Body of pancreas (tissue), 4 donors: ENCODE measurements around the gene PPARA. TPM values are rescaled to one million over a fixed set of nuclear protein-coding genes. Genes with fewer than 3 reads are reported as not detected.

ENCODE experiments used
- ATAC-seq: fragments of 150-250 bp; one replicate; pipeline ENCODE4 v1.9.1; 2016
- DNase-seq, 4 donors: peaks; one replicate each; pipeline ENCODE4 v3.0.0-alpha.2; 2019
- H3K27ac ChIP-seq, 4 donors: fragments of 200-600 bp; sonication (generic); 1 replicate in 3 of 4; 2 replicates in 1 of 4; pipeline versions ENCODE4 v1.5.1 to v1.6.1; 2016 to 2019; ENCODE audit warnings: mild to moderate bottlenecking in 1 of 4, mixed read lengths in 1 of 4, moderate library complexity in 1 of 4
- H3K27me3 ChIP-seq, 2 donors: fragments of 200-600 bp; sonication (generic); one replicate each; pipeline ENCODE4 v1.6.0; 2016; ENCODE audit warnings: mild to moderate bottlenecking in 1 of 2
- H3K36me3 ChIP-seq, 2 donors: fragments of 200-600 bp; sonication (generic); replicated peaks in 1 of 2; 2 replicates each; pipeline ENCODE4 v1.5.1; 2016; ENCODE audit warnings: low read depth in 2 of 2; ENCODE audit not compliant: insufficient read depth in 1 of 2
- H3K4me1 ChIP-seq: fragments of 200-600 bp; sonication (generic); one replicate; pipeline ENCODE4 v1.6.0; 2016
- H3K4me3 ChIP-seq, 2 donors: fragments of 200-600 bp; sonication (generic); 1 replicate in 1 of 2; 2 replicates in 1 of 2; pipeline ENCODE4 v1.5.1; 2016 to 2019
- H3K9me3 ChIP-seq, 3 donors: fragments of 200-600 bp; sonication (generic); 1 replicate in 2 of 3; 2 replicates in 1 of 3; pipeline ENCODE4 v1.5.1; 2016
- POLR2A ChIP-seq, 3 donors: fragments of 450-650 bp; IDR thresholded peaks; one replicate each; pipeline ENCODE4 v1.6.1; 2016; ENCODE audit warnings: antibody characterized with exemption in 3 of 3, mild to moderate bottlenecking in 2 of 3
- WGBS, 2 donors: methylation state at CpG; one replicate each; pipeline ENCODE4 v1.1.5; 2017; 5-methylcytosine and 5-hydroxymethylcytosine counted together
- intact Hi-C: fragments of 100-400 bp; cut with DNase I; formaldehyde crosslinking; loops from one replicate; pipeline ENCODE4 v1.15.1; 2023
- total RNA-seq, 2 donors: library from RNA; depleted of rRNA; stranded (reverse); fragments of >200 nt; gene quantifications; one replicate each; pipeline ENCODE4 v1.1.0, GENCODE V29; 2016
- TF ChIP-seq, protein P1 (sequence below), 7 experiments: fragments of 450-650 bp in 4 of 7; fragments of 200-600 bp in 3 of 7; sonication (generic) in 3 of 7; IDR thresholded peaks; one replicate each; pipeline ENCODE4 v1.5.1; 2016 to 2019; ENCODE audit warnings: antibody characterized with exemption in 7 of 7

Gene PPARA
- total RNA-seq, 2 donors from 2014 or later = 15.8 to 19.8 TPM

- ATAC-seq = no peak
- H3K9me3 ChIP-seq = no peaks in the 10 kb centered on the region
Measured at GRCh38 chr22:46251816-46252380, 101.6 kb downstream of the PPARA start.

DNA sequence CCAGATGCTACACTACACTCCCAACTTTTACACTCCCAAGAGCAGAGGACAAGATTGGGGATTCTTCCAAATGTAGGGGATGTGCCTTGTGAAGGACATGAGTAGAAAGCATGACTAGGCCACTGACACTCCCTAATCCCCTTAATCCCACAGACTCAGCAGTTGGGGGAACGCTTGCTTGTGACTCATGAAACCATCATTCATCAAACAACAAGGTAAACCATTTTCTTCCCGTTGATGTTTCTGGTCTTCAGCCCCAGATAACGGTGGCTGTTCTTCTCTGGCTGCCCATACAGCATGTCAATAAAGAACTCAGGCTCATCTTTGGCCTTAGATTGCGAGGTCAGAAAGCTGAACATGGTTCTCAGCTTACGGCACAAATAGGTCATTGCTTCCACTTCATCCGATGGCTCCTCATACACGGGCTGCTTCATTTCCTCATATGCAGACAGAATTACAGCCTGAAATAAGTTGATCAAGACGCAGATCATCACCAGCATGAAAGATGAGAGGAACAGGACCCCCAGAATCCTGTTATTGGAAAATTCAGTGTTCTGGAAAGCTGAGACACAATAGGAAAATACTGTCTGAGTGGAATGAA, 106.1 kb downstream of the PPARA start:
- 62 to 89% methylated on average over 8 of the region's 8 CpGs for WGBS, 2 donors
- no peaks in the 10 kb centered on the region for H3K9me3 ChIP-seq
- H3K27ac ChIP-seq = no peak overlapping the region
- no peak for ATAC-seq
- DNase-seq = no peak
- H3K4me3 ChIP-seq = no peak overlapping the region
- intact Hi-C loops = no loop called here
- H3K36me3 ChIP-seq = no peaks in the 10 kb centered on the region
- TF ChIP-seq POLR2A (IDR thresholded peaks at IDR 0.05) = no peak
- TF ChIP-seq, protein P1, sequence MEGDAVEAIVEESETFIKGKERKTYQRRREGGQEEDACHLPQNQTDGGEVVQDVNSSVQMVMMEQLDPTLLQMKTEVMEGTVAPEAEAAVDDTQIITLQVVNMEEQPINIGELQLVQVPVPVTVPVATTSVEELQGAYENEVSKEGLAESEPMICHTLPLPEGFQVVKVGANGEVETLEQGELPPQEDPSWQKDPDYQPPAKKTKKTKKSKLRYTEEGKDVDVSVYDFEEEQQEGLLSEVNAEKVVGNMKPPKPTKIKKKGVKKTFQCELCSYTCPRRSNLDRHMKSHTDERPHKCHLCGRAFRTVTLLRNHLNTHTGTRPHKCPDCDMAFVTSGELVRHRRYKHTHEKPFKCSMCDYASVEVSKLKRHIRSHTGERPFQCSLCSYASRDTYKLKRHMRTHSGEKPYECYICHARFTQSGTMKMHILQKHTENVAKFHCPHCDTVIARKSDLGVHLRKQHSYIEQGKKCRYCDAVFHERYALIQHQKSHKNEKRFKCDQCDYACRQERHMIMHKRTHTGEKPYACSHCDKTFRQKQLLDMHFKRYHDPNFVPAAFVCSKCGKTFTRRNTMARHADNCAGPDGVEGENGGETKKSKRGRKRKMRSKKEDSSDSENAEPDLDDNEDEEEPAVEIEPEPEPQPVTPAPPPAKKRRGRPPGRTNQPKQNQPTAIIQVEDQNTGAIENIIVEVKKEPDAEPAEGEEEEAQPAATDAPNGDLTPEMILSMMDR (IDR thresholded peaks at IDR 0.05) = no peak
- H3K4me1 ChIP-seq = peaks cover 1% of the 10 kb centered on the region
- H3K27me3 ChIP-seq = no peaks in the 10 kb centered on the region

More at GRCh38 chr22:46251816-46252380, 101.6 kb downstream of the PPARA start:
- WGBS, 2 donors = 92 to 94% methylated on average over 9 of the region's 9 CpGs
- H3K27ac ChIP-seq = no peak overlapping the region
- no peak for TF ChIP-seq POLR2A (IDR thresholded peaks at IDR 0.05)
- TF ChIP-seq, protein P1 (IDR thresholded peaks at IDR 0.05) = no peak
- no peaks in the 10 kb centered on the region for H3K27me3 ChIP-seq
- no peak overlapping the region for H3K4me3 ChIP-seq
- no peak for DNase-seq
- H3K4me1 ChIP-seq = peaks cover 15% of the 10 kb centered on the region
- intact Hi-C loops = no loop called here
- H3K36me3 ChIP-seq = no peaks in the 10 kb centered on the region

DNA sequence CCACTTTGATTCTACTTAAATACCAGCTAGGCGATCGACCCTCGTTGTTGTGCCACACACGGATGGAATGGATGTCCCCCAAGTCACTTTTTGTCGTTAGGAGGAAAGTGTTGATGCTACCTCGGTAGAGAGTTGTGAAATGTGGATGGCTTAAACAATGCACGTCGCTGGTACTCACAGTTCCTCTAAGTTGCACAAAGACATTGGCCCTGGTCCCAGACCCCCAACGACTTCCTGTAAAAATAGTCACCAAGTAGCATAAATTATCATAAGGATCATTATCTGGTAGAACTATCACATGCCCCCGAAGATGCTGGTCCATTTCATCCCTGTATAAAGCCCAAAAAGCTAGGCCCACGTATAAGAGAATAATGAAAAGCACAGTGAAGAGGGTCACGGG, 109.0 kb downstream of the PPARA start:
- peak in 1 of 4 donors; percentile 29 for DNase-seq
- TF ChIP-seq POLR2A (IDR thresholded peaks at IDR 0.05) = no peak
- TF ChIP-seq, protein P1 (IDR thresholded peaks at IDR 0.05) = no peak
- no peaks in the 10 kb centered on the region for H3K27me3 ChIP-seq
- H3K4me3 ChIP-seq = no peak overlapping the region
- no peak for ATAC-seq
- peaks cover 5% of the 10 kb centered on the region for H3K4me1 ChIP-seq
- H3K27ac ChIP-seq = no peak overlapping the region
- no peaks in the 10 kb centered on the region for H3K9me3 ChIP-seq
- WGBS, 2 donors = 77% methylated on average over 12 of the region's 12 CpGs
- intact Hi-C loops = no loop called here
- H3K36me3 ChIP-seq = no peaks in the 10 kb centered on the region

GRCh38 chr22:46260038-46260437, 109.7 kb downstream of the PPARA start:
- no peak for ATAC-seq
- Histone ChIP-seq H3K9me3 (no peaks in the 10 kb centered on the region), H3K36me3 (no peaks in the 10 kb centered on the region), H3K4me3 (no peak overlapping the region), H3K4me1 (peaks cover 5% of the 10 kb centered on the region), H3K27ac (no peak overlapping the region), H3K27me3 (no peaks in the 10 kb centered on the region)
- intact Hi-C loops = no loop called here
- WGBS, 2 donors = 70 to 75% methylated on average over 6 of the region's 6 CpGs
- no peak for DNase-seq
- TF ChIP-seq POLR2A (IDR thresholded peaks at IDR 0.05) = no peak
- TF ChIP-seq, protein P1 (IDR thresholded peaks at IDR 0.05) = no peak
